BJ (cell line): Measurements from ENCODE around the gene RCOR1. TPM values are rescaled to one million over a fixed set of nuclear protein-coding genes. Genes with fewer than 3 reads are reported as not detected.

Source experiments
- CTCF ChIA-PET: fragments of 350-600 bp; formaldehyde crosslinking; extraction: SDS; loops from one replicate; lab custom pipeline; 2021; ENCODE audit warnings: antibody characterized with exemption, inconsistent platforms; lab: Yijun Ruan, JAX
- POLR2A ChIA-PET: fragments of 300-600 bp; sonication (Branson Sonifier 250); formaldehyde crosslinking; extraction: SDS; loops from one replicate; lab custom pipeline; 2021; ENCODE audit warnings: antibody characterized with exemption; lab: Charles Lee
- DNase-seq: peaks from one replicate; pipeline ENCODE4 v3.0.0-alpha.2; 2011; ENCODE audit warnings: low read depth
- H3K27me3 ChIP-seq: 2 replicates; pipeline ENCODE4 v1.6.0; 2011; ENCODE audit warnings: low read length; ENCODE audit not compliant: control insufficient read depth, insufficient read depth
- H3K36me3 ChIP-seq: 2 replicates; pipeline ENCODE4 v1.5.1; 2011; ENCODE audit warnings: low read length; ENCODE audit not compliant: control insufficient read depth, insufficient read depth
- H3K4me3 ChIP-seq: 2 replicates; pipeline ENCODE4 v1.5.1; 2011; ENCODE audit warnings: low read depth, mild to moderate bottlenecking, control low read depth, low read length
- CTCF ChIP-seq: IDR thresholded peaks from 2 replicates; pipeline ENCODE4 v1.5.1; 2011; ENCODE audit warnings: low read depth, mild to moderate bottlenecking, control low read depth, inconsistent platforms, low read length, moderate library complexity; ENCODE audit not compliant: insufficient read depth
- polyA plus RNA-seq: library from polyadenylated mRNA; depleted of rRNA; stranded (reverse); fragments of >200 nt; gene quantifications from 2 replicates; pipeline ENCODE4 v1.2.3, GENCODE V29; 2011

The RCOR1 gene
- polyA plus RNA-seq, 1 experiment = 7.9 TPM

- POLR2A ChIA-PET = interaction anchor here (0.6 to 1.2 kb wide), 3 partner anchors 17 to 299 kb away, joined by 3 to 11 read pairs (median 4); no protein-coding TSS in a partner anchor
- no peak for DNase-seq
These were observed 62.7 kb downstream of the RCOR1 start for GRCh38 chr14:102655137-102655536.

GRCh38 chr14:102659797-102660196, 67.3 kb downstream of the RCOR1 start:
- ChIA-PET CTCF (interaction anchor here (1.5 kb wide), 1 partner anchor 65 kb away, joined by 4 read pairs; no protein-coding TSS in a partner anchor), POLR2A (no interaction called here)
- H3K27me3 ChIP-seq = no peaks in the 10 kb centered on the region
- no peaks in the 10 kb centered on the region for H3K36me3 ChIP-seq
- no peak for DNase-seq
- no peak overlapping the region for H3K4me3 ChIP-seq
- TF ChIP-seq CTCF = no peak

More at GRCh38 chr14:102655137-102655536, 62.7 kb downstream of the RCOR1 start:
- Histone ChIP-seq H3K27me3 (no peaks in the 10 kb centered on the region), H3K36me3 (no peaks in the 10 kb centered on the region), H3K4me3 (no peak overlapping the region)
- TF ChIP-seq CTCF = no peak
- CTCF ChIA-PET = interaction anchor here (1.5 to 1.6 kb wide), 2 partner anchors 9 to 16 kb away, joined by 4 read pairs; no protein-coding TSS in a partner anchor

GRCh38 chr14:102661614-102662013, 69.2 kb downstream of the RCOR1 start:
- Histone ChIP-seq H3K27me3 (no peaks in the 10 kb centered on the region), H3K36me3 (no peaks in the 10 kb centered on the region), H3K4me3 (no peak overlapping the region)
- ChIA-PET CTCF (no interaction called here), POLR2A (no interaction called here)
- no peak for DNase-seq
- no peak for TF ChIP-seq CTCF

GRCh38 chr14:102662636-102663430, 70.4 kb downstream of the RCOR1 start:
- ChIA-PET CTCF (interaction anchor here (0.8 kb wide), 1 partner anchor 27 kb away, joined by 4 read pairs; no protein-coding TSS in a partner anchor), POLR2A (no interaction called here)
- Histone ChIP-seq H3K4me3 (no peak overlapping the region), H3K27me3 (no peaks in the 10 kb centered on the region), H3K36me3 (no peaks in the 10 kb centered on the region)
- no peak for DNase-seq
- no peak for TF ChIP-seq CTCF

- no peaks in the 10 kb centered on the region for H3K27me3 ChIP-seq
- H3K4me3 ChIP-seq = no peak overlapping the region
- no peak for TF ChIP-seq CTCF
- POLR2A ChIA-PET = no interaction called here
- CTCF ChIA-PET = no interaction called here
- DNase-seq = no peak
- H3K36me3 ChIP-seq = no peaks in the 10 kb centered on the region
These were observed 71.0 kb downstream of the RCOR1 start for GRCh38 chr14:102663440-102663839.
